H1 (cell line): ENCODE results near the gene METRN. TPM values are rescaled to one million over a fixed set of nuclear protein-coding genes. Genes with fewer than 3 reads are reported as not detected.

Experiments
- RFX5 ChIP-seq: IDR thresholded peaks from 2 replicates; pipeline ENCODE4 v1.6.1; 2011; ENCODE audit warnings: low read depth, low read length, improper control_type of control experiment, borderline replicate concordance
- RXRA ChIP-seq: IDR thresholded peaks from 2 replicates; pipeline ENCODE4 v1.6.1; 2011; ENCODE audit warnings: low read depth, mild to moderate bottlenecking, low read length, moderate library complexity; ENCODE audit not compliant: insufficient read depth
- polyA plus RNA-seq, 7 experiments: library from polyadenylated mRNA; depleted of rRNA in 3 of 7; stranded (reverse) in 5 of 7; unstranded in 2 of 7; fragments of >200 nt in 5 of 7; fragments of 200-250 nt in 2 of 7; gene quantifications; 1 replicate in 5 of 7; 2 replicates in 1 of 7; 4 replicates in 1 of 7; pipeline versions ENCODE4 v1.2.1 to v1.2.3, GENCODE V29; 2011 to 2013; ENCODE audit warnings: missing spikeins in 2 of 7, mixed read lengths in 2 of 7
- total RNA-seq: library from RNA; stranded (reverse); fragmentation: NEBNext Ultra II Directional; extraction: Animal tissue kit (Norgen Biotek cat#: 25700); gene quantifications from 2 replicates; pipeline ENCODE4 v1.2.1, GENCODE V29; 2021

The METRN gene
- total and polyA plus RNA-seq, 2 of the 8 experiments (the other 6 are each of a cell fraction or from before 2014, with no cell fraction given), result 18.7 to 25.8 TPM

DNA sequence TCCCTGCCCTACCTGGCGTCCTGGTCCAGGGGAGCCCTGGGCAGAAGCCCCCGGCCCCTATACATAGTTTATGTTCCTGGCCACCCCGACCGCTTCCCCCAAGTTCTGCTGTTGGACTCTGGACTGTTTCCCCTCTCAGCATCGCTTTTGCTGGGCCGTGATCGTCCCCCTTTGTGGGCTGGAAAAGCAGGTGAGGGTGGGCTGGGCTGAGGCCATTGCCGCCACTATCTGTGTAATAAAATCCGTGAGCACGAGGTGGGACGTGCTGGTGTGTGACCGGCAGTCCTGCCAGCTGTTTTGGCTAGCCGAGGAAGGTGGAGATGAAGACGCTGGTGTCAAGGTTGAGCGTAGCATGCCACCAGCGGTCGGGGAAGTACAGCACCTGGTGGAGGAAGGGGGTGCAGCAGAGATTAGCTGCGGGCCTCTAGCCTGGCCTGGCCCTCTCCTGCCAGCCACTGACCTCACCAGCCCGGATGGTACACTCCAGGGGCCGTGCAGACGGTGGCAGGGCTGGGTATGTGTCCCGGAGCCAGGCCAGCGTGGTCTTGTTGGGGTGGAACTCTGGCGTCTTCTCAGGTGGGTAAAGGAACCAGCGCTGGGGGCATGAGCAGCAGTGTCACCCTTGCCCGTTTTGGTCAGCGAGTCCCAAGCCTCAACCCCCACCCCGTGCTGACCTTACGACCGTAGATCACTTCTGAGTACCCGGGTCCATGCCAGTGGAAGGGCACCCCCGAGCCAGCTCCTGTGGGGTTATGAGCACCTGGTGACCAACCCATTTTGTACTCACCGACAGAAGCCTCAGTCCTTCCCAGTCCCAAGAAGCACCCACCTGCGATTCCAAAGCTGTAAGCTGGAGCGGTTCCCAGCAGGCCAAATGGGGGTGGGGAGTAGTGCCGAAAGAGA is 32.2 kb upstream of the METRN start (continued):
- TF ChIP-seq RXRA (no peak), RFX5 (no peak)
